ENCODE measurements around the gene TMF1.
A peak's percentile ranks its signal among the peaks of the same experiment; 100 is the strongest.

The TMF1 gene

DNA sequence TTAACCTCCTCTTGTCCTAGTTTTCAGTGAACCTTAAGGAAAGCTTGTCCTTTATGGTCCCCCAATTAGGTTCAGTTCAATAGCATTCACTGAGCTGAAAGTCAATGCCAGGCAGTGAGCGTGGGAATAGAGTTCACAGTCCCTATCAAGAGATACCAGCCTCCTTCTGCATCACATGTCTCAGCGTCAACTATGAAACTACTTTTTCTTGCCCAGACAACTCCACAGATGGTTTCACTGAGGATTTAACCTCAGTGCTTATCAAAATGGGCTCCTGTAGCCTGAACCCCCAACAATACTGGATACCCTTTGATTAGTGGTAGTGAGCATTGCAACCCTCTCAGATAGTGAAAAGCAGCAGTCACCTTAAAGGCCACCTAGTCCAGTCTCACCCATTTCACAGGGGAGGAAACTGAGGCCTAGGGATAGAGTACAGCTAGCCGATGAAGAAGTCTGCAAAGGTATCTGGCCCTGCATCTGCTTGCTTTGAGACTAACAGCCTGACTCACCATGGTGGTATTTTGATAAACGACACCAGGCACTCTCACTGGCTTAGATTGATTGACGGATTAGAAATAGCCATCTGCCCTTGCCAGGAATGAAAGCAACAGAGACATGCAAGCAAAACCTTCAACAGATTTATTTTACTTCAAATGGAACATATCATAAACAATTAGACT lies 29.6 kb upstream of the TMF1 start:
- no peak for DNase-seq (ENCODE audit: low read depth in 2 of 2)

DNA sequence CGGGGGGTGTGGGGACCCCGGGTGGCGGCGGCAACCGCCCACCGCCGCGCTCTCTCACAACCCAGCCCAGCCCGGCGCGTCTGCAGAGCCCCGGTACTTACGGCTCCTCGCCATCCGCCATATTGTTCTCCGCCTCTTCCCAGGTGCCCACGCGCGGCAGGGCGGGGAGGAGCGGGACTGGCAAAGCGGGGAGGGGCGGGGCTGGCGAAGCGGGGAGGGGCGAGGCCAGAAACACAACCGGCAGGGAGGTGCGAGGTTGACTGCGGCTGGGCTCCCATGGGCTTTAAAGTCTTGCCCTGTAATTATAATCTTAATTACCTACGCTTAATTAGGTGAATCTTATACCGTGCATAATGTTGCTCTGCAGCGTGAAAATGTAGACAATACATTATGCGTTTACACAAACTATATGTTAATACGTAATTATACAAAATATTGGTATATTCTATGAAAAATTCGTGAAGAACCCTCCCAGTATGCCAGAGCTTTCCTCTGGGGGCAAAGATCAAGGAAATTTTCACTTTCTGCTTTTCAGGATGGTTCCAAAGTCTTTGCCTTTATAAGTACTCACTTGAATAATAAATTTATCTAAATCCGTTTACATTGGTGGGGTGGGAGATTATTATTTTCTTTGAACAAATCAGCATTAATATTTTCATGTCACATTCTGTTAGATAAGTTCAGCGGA lies 28.2 kb upstream of the TMF1 start, which contains the start of gene UBA3:
TSS of gene UBA3 (minus strand) at position 133 of the 688 bp plus-strand sequence. CDS start at position 121, 12 bp downstream.
- peak; percentile 81 to 86 for DNase-seq (ENCODE audit: low read depth in 2 of 2)

DNA sequence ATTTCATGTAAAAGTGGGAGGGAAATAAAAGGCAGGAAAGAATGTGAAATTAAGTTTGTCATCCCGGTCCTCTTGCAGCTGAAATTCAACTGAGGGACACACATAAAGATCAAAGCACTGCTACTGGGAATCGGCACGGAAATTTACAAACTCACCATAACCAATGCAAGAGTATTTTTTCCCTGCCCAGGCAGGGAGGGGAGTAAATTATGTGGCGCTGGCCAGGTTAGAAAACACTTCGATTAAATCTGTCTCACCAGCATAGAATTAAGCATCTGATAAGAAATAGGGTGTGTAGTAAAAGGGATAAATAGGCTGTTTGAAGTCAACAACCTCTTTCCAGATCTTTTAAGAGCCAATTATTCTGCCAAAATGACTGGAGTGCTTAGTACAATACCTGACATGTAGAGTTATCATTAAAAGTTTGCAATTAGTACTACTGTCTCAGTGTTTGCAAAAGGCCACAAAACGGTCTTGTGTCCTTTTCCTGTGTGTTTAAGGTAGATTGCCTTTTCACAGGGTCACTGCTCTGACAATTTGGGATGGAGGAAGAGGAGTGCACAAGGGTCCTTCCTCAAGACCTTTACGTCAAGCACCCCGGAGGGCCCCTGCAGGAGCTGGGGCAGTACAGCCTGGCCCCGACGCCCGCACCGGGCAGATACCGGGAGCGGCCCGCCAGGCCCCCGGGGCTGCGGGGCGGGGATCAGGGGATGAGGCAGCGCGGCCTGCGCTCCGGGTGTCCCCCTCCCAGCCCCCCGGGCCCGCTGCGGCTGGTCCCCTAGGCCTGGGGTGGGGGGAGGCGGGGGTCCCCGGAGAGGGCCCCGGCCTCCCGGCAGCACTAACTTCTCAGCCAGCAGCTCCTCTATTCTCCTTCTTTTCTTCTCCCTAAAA lies 27.4 kb upstream of the TMF1 start:
- DNase-seq (ENCODE audit: low read depth in 2 of 2), result no peak

DNA sequence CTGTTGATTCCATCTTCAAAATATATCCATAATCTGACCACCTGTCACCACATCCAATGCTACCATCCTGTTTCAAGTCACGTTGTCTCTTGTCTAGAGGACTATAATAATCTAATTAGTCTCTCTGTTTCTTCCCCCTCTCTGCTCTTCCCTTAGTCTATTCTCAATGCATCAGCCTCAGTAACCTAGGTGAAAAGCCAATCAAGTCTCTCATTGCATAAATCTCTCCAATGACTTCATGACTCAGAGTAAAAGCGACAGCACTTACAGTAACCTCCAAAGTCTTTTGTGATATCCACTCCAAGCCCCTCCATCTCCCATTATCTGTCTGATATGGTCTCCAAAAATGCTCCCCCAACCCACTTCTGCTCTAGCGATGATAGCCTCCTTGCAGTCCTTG lies 20.8 kb upstream of the TMF1 start:
- no peak for DNase-seq (ENCODE audit: low read depth in 2 of 2)

DNA sequence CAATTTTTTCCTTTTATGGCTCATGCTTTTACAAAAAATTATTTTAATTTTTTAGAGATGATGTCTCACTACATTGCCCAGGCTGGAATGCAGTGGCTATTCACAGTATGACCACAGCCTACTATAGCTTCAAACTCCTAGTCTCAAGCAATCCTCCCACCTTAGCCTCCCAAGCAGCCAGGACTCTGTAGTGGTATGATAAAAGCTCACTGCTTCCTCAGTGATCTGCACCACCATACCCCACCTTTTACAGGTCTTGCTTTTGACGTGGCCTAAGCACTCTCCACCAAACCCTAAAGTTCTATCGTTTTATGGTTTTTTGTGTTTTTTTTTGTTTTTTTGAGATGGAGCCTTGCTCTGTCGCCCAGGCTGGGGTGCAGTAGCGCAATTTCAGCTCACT lies 14.0 kb upstream of the TMF1 start:
- DNase-seq (ENCODE audit: low read depth in 2 of 2), result no peak

DNA sequence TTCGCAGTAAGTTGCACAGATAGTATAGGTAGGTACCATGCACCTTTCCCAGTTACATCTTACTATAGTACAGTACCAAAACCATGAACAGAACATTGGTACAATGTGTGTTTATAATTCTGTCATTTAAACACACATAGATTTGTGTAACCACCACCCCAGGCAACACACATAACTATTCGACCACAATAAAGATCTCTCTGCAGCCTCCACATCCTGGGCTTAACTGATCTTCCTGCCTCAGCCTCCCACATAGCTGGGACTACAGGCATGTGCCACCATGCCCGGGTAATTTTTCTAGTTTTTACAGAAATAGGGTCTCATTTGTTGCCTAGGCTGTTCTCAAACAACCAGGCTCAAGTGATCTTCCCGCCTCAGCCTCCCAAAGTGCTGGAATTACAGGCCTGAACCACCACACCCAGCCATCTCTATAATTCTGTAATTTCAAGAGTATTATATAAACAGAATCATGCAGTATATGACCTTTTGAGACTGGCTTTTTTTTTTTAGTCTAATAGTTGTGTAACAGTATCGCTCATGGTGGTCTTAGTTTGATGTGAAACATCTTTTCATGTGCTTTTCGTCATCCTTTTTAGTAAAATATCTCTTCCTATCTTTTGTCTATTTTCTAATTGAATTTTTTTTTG lies 13.3 kb upstream of the TMF1 start:
- DNase-seq (ENCODE audit: low read depth in 2 of 2), result no peak

DNA sequence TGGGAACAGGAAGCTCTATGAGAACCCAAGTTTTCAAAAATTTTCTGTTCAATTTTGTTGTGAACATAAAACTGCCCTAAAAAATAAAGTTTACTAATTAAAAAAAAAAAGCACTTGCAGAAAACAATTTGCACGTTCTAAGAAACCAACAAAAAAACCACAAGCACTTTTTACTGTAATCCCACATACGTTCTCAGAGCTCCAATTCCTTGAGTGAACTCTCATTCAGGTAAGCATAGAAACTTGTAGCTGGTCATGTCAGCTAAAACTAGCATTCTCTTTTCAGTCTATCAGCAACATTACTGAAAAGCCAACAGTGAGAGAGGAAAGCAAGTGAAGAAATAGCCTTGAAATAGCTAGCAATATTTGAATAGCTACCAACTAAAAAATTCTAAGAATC lies 11.5 kb upstream of the TMF1 start:
- no peak for DNase-seq (ENCODE audit: low read depth in 2 of 2)

DNA sequence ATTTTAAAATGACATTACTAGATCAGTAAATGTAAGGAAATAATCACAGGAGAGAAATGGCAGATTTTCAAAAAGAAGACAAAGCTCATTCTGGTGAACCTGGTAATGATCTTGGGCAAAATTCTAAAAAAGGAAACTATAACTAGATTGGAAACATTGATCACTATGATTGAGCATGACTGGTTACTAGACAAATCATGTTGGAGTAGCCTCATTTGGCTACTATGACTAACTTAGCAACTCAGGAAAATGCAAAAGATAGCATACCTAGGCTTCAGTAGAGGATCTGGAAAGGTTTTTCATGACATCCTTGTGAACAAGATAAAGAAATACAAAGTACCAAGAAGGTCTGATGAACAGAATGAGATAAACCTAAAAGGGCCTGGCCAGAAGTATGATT lies 7.6 kb upstream of the TMF1 start:
- no peak for DNase-seq (ENCODE audit: low read depth in 2 of 2)

DNA sequence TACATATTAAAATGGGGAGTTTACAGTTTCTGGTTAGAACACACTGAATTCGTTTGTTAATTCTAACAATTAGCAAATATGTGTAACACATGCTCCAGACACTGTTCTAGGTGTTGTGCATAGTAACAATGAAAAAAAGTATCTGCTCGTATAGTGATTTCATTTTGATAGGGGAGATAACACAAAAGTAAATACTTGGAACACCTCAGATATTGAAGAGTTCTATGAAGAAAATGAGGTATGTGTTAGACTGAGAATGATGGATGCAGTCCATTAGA lies 6.8 kb upstream of the TMF1 start:
- DNase-seq (ENCODE audit: low read depth in 2 of 2), result no peak

DNA sequence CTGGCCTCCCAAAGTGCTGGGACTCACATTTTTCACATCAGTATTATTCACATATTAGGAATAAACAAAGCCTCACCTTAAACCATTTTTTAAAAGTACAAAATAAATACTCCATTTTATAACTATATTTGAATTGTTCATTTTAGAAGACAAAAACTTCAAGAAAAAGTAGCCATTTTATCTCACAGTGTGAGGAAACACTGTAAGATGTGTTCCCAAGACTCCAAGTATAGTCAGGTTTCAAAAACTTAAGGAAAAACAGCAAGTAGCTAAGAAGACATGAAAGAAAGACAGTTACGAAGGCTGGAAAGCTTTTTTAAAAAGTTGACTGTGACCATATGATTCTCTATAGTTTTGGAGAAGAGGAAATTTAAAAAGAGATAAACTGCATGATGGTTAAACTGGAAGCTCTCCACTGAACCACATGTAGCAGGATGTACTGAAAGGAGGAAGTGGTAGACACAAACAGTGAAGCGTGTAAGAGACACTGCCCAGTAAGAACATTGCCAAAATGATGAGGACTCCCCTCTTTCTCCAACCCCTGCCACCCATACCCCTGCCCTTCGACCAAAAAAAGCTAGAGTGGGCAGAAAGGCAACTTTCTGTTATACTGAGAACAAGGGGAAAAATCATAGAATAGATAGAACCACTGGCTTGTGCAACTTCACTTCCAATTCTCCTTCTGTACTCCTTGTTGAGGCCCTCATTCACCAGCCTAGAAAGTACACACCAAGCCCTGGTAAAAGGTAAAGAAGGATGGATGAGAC lies 6.2 kb upstream of the TMF1 start:
- no peak for DNase-seq (ENCODE audit: low read depth in 2 of 2)

DNA sequence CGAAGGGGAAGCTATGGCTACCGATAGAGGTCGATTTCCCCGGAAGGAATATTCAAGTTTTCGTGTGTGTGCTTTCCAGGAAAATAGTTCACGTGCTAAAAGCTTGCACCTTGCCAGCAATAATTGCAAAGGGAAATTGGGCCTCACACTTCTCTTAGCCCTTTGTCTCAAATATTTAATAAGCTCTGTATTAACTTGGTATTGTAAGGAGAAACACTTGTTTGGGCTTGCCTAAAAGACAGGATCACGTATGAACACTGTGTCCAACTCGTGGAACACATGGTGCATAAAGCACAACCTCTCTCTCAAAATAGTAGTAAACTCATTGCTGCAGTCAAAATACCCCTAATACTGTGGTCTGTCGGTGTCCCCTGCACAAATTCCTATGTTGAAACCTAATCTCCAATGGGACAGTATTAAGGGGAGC lies 352 bp upstream of the TMF1 start:
- no peak for DNase-seq (ENCODE audit: low read depth in 2 of 2)

DNA sequence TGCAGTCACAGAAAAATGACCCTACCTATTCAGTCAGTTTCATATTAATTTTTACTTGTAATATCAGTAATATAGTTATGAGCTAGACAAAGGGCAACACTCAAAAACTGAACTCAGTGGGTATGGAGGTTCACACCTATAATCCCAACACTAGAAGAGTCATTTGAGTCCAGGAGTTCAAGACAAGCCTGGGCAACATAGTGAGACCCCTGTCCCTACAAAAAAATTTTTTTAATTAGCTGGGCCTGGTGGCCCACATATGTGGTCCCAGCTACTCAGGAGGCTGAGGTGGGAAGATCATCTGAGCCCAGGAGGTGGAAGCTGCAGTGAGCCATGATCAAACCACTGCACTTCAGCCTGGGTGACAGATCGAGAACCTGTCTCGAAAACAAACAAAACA lies 3.1 kb downstream of the TMF1 start:
- DNase-seq (ENCODE audit: low read depth in 2 of 2), result no peak

DNA sequence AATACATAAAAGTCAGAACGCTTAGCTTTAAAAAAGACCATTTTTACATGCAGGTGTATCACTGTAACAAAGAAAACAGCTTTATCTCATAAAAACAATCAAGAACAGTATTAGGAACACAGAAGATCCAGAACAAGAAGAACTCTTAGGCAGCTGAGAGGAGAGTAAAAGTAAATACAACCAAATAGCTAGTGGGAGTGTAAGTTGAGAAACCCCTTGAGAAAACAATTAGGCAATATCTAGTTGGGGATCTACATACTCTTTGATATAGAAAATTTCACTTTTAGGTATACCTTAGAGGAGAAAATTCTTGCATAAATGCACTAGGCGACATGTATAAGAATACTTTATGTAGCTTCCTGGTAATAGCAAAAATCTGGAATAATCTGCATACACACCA lies 7.5 kb downstream of the TMF1 start:
- DNase-seq (ENCODE audit: low read depth in 2 of 2), result no peak

DNA sequence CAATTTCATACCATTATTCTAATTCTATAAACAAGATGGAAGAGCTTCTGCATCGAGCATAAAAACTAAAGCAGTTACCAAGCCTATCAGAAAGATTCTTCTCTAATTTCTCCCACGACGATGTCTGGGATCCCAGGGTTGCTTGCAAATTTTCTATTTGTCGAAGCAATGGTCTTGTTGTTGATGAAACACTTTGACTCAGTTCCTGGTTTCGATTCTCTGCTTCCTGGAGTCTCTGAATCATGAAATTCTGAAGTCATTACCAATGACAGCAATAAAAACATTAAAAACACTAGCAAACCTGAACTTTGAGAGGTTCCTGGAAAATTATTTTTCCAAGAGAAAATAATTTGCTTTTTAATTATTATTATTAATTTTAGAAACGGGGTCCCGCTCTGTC lies 18.7 kb downstream of the TMF1 start:
- no peak for DNase-seq (ENCODE audit: low read depth in 2 of 2)

DNA sequence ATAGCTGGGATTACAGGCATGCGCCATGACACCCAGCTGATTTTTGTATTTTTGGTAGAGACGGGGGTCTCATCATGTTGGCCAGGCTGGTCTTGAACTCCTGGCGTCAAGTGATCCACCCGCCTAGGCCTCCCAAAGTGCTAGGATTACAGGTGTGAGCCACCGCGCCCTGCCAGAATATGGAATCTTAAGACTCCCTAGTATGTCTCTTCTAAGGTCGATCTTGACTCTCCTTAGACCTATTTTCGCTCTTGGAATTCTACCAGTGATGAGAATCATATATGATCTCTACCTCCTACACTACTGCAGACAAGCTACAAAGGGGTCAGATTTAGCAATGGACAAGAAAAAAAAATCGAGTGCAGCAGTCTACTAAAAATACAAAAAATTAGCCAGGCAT lies 19.4 kb downstream of the TMF1 start:
- no peak for DNase-seq (ENCODE audit: low read depth in 2 of 2)

DNA sequence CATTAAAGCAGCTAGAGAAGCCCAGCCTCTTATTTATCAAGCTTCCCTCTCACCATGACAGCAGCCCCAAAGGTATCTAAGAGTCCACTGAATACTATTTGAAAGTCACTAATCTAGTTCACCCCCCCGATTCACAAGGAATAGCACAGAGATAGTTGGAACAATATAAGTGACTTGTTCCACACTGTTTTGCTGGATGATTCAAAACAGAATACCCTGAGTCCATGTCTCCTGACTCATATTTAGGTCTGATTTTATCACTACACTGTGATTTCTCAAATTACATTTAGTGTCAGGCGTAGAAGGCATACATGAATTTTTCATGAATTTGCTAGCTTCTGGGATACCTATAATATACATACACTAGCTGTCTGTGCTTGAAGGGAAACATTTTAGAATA lies 20.0 kb downstream of the TMF1 start:
- no peak for DNase-seq (ENCODE audit: low read depth in 2 of 2)

DNA sequence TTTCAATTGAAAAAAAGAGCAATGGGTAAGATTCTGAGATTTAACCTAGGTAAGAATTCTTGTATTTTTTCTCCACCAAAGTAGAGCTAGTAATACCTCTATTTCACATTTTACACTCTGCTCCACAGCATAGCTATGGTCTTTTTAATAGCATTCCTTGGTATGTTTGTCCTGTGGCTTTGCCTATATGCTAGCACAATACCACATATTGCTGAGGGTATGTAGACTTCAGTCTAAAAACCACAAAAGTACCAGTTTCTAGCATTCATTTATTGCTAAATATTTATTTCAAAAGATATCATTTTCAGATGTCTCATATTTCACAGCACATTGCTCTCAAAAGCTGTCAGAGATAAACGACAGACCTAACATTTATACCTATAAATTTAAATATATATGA lies 20.5 kb downstream of the TMF1 start:
- no peak for DNase-seq (ENCODE audit: low read depth in 2 of 2)

DNA sequence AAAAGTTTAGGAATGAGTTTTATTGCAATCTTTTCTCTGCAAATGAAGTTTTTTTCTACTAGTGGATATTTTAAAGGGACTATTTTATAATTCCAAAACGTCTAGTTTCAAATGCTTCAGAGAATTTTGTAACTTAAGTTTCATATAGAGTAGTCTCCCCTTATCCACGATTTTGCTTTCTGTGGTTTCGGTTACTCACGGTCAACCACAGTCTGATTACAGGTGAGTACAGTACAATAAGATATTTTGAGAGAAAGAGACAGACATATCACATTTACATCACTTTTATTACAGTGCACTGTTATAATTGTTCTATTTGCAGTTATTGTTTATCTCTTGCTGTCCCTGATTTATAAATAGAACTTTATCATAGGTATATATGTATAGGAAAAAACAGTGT lies 31.3 kb downstream of the TMF1 start:
- no peak for DNase-seq (ENCODE audit: low read depth in 2 of 2)

DNA sequence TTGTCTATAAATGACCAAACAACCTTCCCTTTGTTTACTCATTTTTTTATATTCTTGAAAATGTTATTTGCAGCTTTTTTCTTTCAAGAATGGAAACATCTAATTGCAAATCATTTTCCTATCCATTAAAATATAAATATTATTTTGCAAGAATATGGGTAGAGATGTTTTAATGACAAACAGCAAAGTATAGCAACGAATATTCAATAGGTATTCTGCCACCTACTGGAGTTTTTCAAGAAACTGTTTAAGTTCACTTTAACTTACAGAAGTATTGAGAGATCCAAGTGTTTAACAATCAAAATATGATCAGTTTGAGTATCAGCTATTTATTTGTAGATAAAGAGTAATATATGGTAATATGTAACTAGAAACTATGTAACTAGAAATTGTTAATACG lies 31.7 kb downstream of the TMF1 start:
- no peak for DNase-seq (ENCODE audit: low read depth in 2 of 2)

DNA sequence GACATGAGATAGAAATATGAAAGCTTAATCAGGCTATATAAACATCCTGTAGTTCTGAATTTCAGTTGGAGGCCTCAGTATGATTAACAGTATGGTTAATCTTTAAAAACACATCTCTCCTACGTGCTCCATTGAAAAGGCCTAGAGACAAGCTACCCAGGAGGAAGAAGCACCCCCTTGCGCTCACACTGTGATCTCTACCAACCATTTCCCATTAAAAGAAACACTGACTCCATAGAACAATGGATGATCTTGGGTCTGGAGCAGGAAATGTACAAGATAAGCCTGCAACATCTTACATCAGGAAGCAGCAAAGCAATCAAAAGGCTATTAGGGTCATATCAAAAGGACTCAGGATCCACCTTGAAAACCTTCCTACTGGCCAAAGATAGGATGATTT lies 35.2 kb downstream of the TMF1 start:
- DNase-seq (ENCODE audit: low read depth in 2 of 2), result no peak

DNA sequence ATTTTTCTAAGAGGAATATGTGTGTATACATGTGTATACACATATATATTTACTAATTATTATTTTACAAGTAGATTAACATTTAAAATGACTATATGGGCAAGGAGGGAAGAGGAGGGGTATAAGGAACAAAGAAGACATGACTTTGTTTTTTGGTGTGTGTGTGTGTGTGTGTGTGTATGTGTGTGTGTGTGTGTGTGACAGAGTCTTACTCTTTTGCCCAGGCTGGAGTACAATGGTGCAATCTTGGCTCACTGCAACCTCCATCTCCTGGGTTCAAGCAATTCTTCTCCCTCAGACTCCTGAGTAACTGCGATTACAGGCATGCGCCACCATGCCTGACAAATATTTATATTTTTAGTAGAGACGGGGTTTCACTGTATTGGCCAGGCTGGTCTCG lies 36.0 kb downstream of the TMF1 start:
- no peak for DNase-seq (ENCODE audit: low read depth in 2 of 2)

Data from stimulated activated CD8-positive, alpha-beta memory T cell treated with anti-CD3 and anti-CD28 coated beads, Interleukin-15, amount 100 ng/mL, for 4 hours (primary cell).